Measurements from ENCODE around the gene MEGF11.

MEGF11 gene

GRCh38 chr15:65969865-65970816, 283.4 kb downstream of the MEGF11 start:
- H3K9ac ChIP-seq (ENCODE audit: low read depth, low read length, poor library complexity, severe bottlenecking) = no peak overlapping the region
- H3K36me3 ChIP-seq (ENCODE audit: insufficient read depth, low read length) = no peaks in the 10 kb centered on the region
- H3K9me2 ChIP-seq (replicated peaks; ENCODE audit: low read depth, low read length) = no peaks in the 10 kb centered on the region
- H2AFZ ChIP-seq (ENCODE audit: low read length) = no peak overlapping the region
- H3K9me3 ChIP-seq (ENCODE audit: insufficient read depth, low read depth, low read length) = no peaks in the 10 kb centered on the region
- no peak overlapping the region for H3K4me3 ChIP-seq (ENCODE audit: low read length, poor library complexity, severe bottlenecking)
- TF ChIP-seq EZH2phosphoT487 (IDR thresholded peaks at IDR 0.05; ENCODE audit: borderline replicate concordance) = no peak
- TF ChIP-seq CTCF (conservative IDR thresholded peaks at IDR 0.05; ENCODE audit: low read length) = no peak
- H3K79me2 ChIP-seq (ENCODE audit: insufficient read depth, low read length) = no peaks in the 10 kb centered on the region
- no peaks in the 10 kb centered on the region for H4K20me1 ChIP-seq (ENCODE audit: insufficient read depth, low read length, poor library complexity, severe bottlenecking)
- no peaks in the 10 kb centered on the region for H3K27me3 ChIP-seq (ENCODE audit: insufficient read depth, low read length, poor library complexity, severe bottlenecking)
- H3F3A ChIP-seq (ENCODE audit: low read depth) = no peaks in the 10 kb centered on the region
- no peak overlapping the region for H3K4me2 ChIP-seq (ENCODE audit: low read depth, low read length, poor library complexity, severe bottlenecking)
- no peaks in the 10 kb centered on the region for H3K4me1 ChIP-seq (ENCODE audit: insufficient read depth, low read length, poor library complexity, severe bottlenecking)

GRCh38 chr15:65968511-65968910, 285.0 kb downstream of the MEGF11 start:
- H3K27me3 ChIP-seq (ENCODE audit: insufficient read depth, low read length, poor library complexity, severe bottlenecking) = no peaks in the 10 kb centered on the region
- H3K9me3 ChIP-seq (ENCODE audit: insufficient read depth, low read depth, low read length) = no peaks in the 10 kb centered on the region
- H3K9me2 ChIP-seq (replicated peaks; ENCODE audit: low read depth, low read length) = no peaks in the 10 kb centered on the region
- TF ChIP-seq EZH2phosphoT487 (IDR thresholded peaks at IDR 0.05; ENCODE audit: borderline replicate concordance) (no peak), CTCF (conservative IDR thresholded peaks at IDR 0.05; ENCODE audit: low read length) (no peak)
- H4K20me1 ChIP-seq (ENCODE audit: insufficient read depth, low read length, poor library complexity, severe bottlenecking) = no peaks in the 10 kb centered on the region
- no peak overlapping the region for H2AFZ ChIP-seq (ENCODE audit: low read length)
- no peaks in the 10 kb centered on the region for H3K36me3 ChIP-seq (ENCODE audit: insufficient read depth, low read length)
- H3F3A ChIP-seq (ENCODE audit: low read depth) = no peaks in the 10 kb centered on the region
- no peaks in the 10 kb centered on the region for H3K4me1 ChIP-seq (ENCODE audit: insufficient read depth, low read length, poor library complexity, severe bottlenecking)
- H3K4me2 ChIP-seq (ENCODE audit: low read depth, low read length, poor library complexity, severe bottlenecking) = no peak overlapping the region
- no peak overlapping the region for H3K4me3 ChIP-seq (ENCODE audit: low read length, poor library complexity, severe bottlenecking)
- no peaks in the 10 kb centered on the region for H3K79me2 ChIP-seq (ENCODE audit: insufficient read depth, low read length)
- H3K9ac ChIP-seq (ENCODE audit: low read depth, low read length, poor library complexity, severe bottlenecking) = no peak overlapping the region

GRCh38 chr15:65964792-65965433, 288.6 kb downstream of the MEGF11 start:
- Histone ChIP-seq H3F3A (ENCODE audit: low read depth) (no peaks in the 10 kb centered on the region), H3K36me3 (ENCODE audit: insufficient read depth, low read length) (no peaks in the 10 kb centered on the region), H2AFZ (ENCODE audit: low read length) (no peak overlapping the region), H3K9me2 (replicated peaks; ENCODE audit: low read depth, low read length) (no peaks in the 10 kb centered on the region), H3K27me3 (ENCODE audit: insufficient read depth, low read length, poor library complexity, severe bottlenecking) (no peaks in the 10 kb centered on the region), H3K9me3 (ENCODE audit: insufficient read depth, low read depth, low read length) (no peaks in the 10 kb centered on the region), H3K4me2 (ENCODE audit: low read depth, low read length, poor library complexity, severe bottlenecking) (no peak overlapping the region), H4K20me1 (ENCODE audit: insufficient read depth, low read length, poor library complexity, severe bottlenecking) (no peaks in the 10 kb centered on the region), H3K4me3 (ENCODE audit: low read length, poor library complexity, severe bottlenecking) (no peak overlapping the region), H3K4me1 (ENCODE audit: insufficient read depth, low read length, poor library complexity, severe bottlenecking) (no peaks in the 10 kb centered on the region), H3K79me2 (ENCODE audit: insufficient read depth, low read length) (no peaks in the 10 kb centered on the region), H3K9ac (ENCODE audit: low read depth, low read length, poor library complexity, severe bottlenecking) (no peak overlapping the region)
- TF ChIP-seq CTCF (conservative IDR thresholded peaks at IDR 0.05; ENCODE audit: low read length) (no peak), EZH2phosphoT487 (IDR thresholded peaks at IDR 0.05; ENCODE audit: borderline replicate concordance) (no peak)
